PC-3 (cell line): ENCODE measurements around the gene PPFIBP1. TPM values are rescaled to one million over a fixed set of nuclear protein-coding genes. Genes with fewer than 3 reads are reported as not detected.

Experiments used
- ATAC-seq: fragments of 200-7000 bp; cut with Tn5 transposase; 2 replicates; pipeline ENCODE4 v1.9.1; 2020; ENCODE audit warnings: mild to moderate bottlenecking, moderate library complexity
- BruUV-seq: library from RNA; stranded (reverse); fragments of 400-500 nt; replicated peaks from 2 replicates; lab custom pipeline; 2021; lab: Mats Ljungman, UMichigan
- CTCF ChIA-PET: fragments of 300-600 bp; sonication (Branson Sonifier 250); formaldehyde crosslinking; loops from one replicate; lab custom pipeline; 2022; ENCODE audit warnings: antibody characterized with exemption; lab: Charles Lee
- POLR2A ChIA-PET: fragments of 300-600 bp; sonication (Branson Sonifier 250); formaldehyde crosslinking; loops from one replicate; lab custom pipeline; 2022; ENCODE audit warnings: antibody characterized with exemption; ENCODE audit not compliant: unreplicated experiment; lab: Charles Lee
- DNase-seq: peaks from one replicate; pipeline ENCODE4 v3.0.0-alpha.2; 2015
- H2AFZ ChIP-seq: fragments of 300-600 bp; sonication (generic); 2 replicates; pipeline ENCODE4 v1.6.0; 2016; ENCODE audit warnings: antibody characterized with exemption, low read length
- H3F3A ChIP-seq: fragments of 300-600 bp; sonication (generic); one replicate; pipeline ENCODE4 v1.6.0; 2017; ENCODE audit warnings: antibody characterized with exemption, low read length, control low read depth, mild to moderate bottlenecking; ENCODE audit not compliant: unreplicated experiment
- H3K27ac ChIP-seq: fragments of 300-600 bp; sonication (generic); 2 replicates; pipeline ENCODE4 v1.5.1; 2016; ENCODE audit warnings: mild to moderate bottlenecking, low read length
- H3K27me3 ChIP-seq: fragments of 300-600 bp; sonication (generic); 2 replicates; pipeline ENCODE4 v1.6.1; 2016; ENCODE audit warnings: low read length, mixed read lengths
- H3K36me3 ChIP-seq: fragments of 300-600 bp; sonication (generic); 2 replicates; pipeline ENCODE4 v1.6.1; 2016; ENCODE audit warnings: low read depth, mixed run types, low read length, mixed read lengths
- H3K4me1 ChIP-seq: fragments of 300-600 bp; sonication (generic); 2 replicates; pipeline ENCODE4 v1.5.1; 2016; ENCODE audit warnings: low read length; ENCODE audit not compliant: insufficient read depth
- H3K4me2 ChIP-seq: fragments of 300-600 bp; sonication (generic); 2 replicates; pipeline ENCODE4 v1.6.0; 2016; ENCODE audit warnings: low read length
- H3K4me3 ChIP-seq: fragments of 300-600 bp; sonication (generic); 2 replicates; pipeline ENCODE4 v1.5.1; 2016; ENCODE audit warnings: mild to moderate bottlenecking, low read length, mixed read lengths
- H3K79me2 ChIP-seq: fragments of 300-600 bp; sonication (generic); 2 replicates; pipeline ENCODE4 v1.6.1; 2017; ENCODE audit warnings: low read length, mixed read lengths
- H3K9ac ChIP-seq: fragments of 300-600 bp; sonication (generic); 2 replicates; pipeline ENCODE4 v1.6.0; 2016; ENCODE audit warnings: mild to moderate bottlenecking, low read length
- H3K9me2 ChIP-seq: fragments of 300-600 bp; sonication (generic); replicated peaks from 2 replicates; pipeline ENCODE4 v1.6.1; 2016; ENCODE audit warnings: mixed run types, low read length, mixed read lengths
- H3K9me3 ChIP-seq: fragments of 300-600 bp; sonication (generic); 2 replicates; pipeline ENCODE4 v1.6.1; 2016; ENCODE audit warnings: low read length, mixed read lengths
- H4K20me1 ChIP-seq: fragments of 300-600 bp; sonication (generic); 2 replicates; pipeline ENCODE4 v1.6.1; 2016; ENCODE audit warnings: low read length, mixed read lengths
- CTCF ChIP-seq: fragments of 300-600 bp; sonication (generic); conservative IDR thresholded peaks from 2 replicates; pipeline ENCODE4 v1.5.1; 2017; ENCODE audit warnings: antibody characterized with exemption, low read depth, mild to moderate bottlenecking, low read length
- EZH2phosphoT487 ChIP-seq: fragments of 300-600 bp; sonication (generic); IDR thresholded peaks from 2 replicates; pipeline ENCODE4 v1.6.1; 2018; ENCODE audit warnings: mild to moderate bottlenecking, antibody characterized with exemption, low read length, borderline replicate concordance
- intact Hi-C: fragments of 100-400 bp; cut with micrococcal nuclease; formaldehyde crosslinking; loops from 2 replicates; pipeline ENCODE4 v1.9.0; 2023
- total RNA-seq: library from RNA; depleted of rRNA; stranded (reverse); fragments of >200 nt; gene quantifications from 2 replicates; pipeline ENCODE4 v1.2.3, GENCODE V29; 2014; rRNA removed

Gene PPFIBP1
- total RNA-seq, 1 experiment from 2014 or later, result 56.9 TPM

GRCh38 chr12:27743601-27744000 lies 219.6 kb downstream of the PPFIBP1 start:
- BruUV-seq, result no TSS peak
- H3K4me3 ChIP-seq, result no peak overlapping the region
- H3K27me3 ChIP-seq, result no peaks in the 10 kb centered on the region
- intact Hi-C loops, result no loop called here
- no peak overlapping the region for H3K27ac ChIP-seq
- H3K4me1 ChIP-seq, result peaks cover 27% of the 10 kb centered on the region
- ATAC-seq, result no peak
- peaks cover 17% of the 10 kb centered on the region for H3K79me2 ChIP-seq
- no peaks in the 10 kb centered on the region for H3K9me2 ChIP-seq
- ChIA-PET CTCF (no interaction called here), POLR2A (no interaction called here)
- peaks cover 59% of the 10 kb centered on the region for H3K36me3 ChIP-seq
- no peak for DNase-seq
- H3K9me3 ChIP-seq, result no peaks in the 10 kb centered on the region
- no peak overlapping the region for H3K9ac ChIP-seq
- no peak overlapping the region for H2AFZ ChIP-seq
- no peak for TF ChIP-seq EZH2phosphoT487
- no peak for TF ChIP-seq CTCF
- H4K20me1 ChIP-seq, result no peaks in the 10 kb centered on the region
- no peak overlapping the region for H3K4me2 ChIP-seq
- peaks cover 11% of the 10 kb centered on the region for H3F3A ChIP-seq

Other genes with a start within 250 kb of the PPFIBP1 start
- 126 and 137 TPM in 2 replicates for gene BMAL2, start 191.4 kb upstream of the PPFIBP1 start, total RNA-seq
- 0.69 and 1.7 TPM in 2 replicates for gene SMCO2, start 77.5 kb upstream of the PPFIBP1 start, total RNA-seq
- gene REP15, start 172.2 kb downstream of the PPFIBP1 start, total RNA-seq, result 1.6 and 2.4 TPM in 2 replicates
- gene MRPS35, start 186.6 kb downstream of the PPFIBP1 start, total RNA-seq, result 82.5 and 117 TPM in 2 replicates